ENCODE results near the gene GSTP1. TPM values are rescaled to one million over a fixed set of nuclear protein-coding genes. Genes with fewer than 3 reads are reported as not detected.

Gene GSTP1
- total and polyA plus RNA-seq, 4 donors = 632 to 2,206 (median 1,023) TPM

DNA sequence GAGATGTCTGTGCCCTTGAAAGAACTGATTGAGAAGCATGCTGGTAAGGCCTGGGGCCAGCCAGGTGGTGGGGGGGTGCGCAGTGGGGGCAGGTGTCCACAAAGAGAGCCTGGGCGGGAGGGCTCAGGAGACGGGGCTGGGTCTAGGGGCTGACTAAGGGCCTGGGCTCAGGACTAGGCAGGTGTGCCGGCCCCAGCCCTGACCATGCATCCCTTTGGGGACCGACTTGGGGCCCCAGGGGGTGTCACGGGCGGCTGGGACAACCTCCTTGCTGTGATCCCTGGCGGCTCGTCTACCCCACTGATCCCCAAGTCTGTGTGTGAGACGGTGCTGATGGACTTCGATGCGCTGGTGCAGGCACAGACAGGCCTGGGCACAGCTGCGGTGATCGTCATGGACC, 27.6 kb downstream of the GSTP1 start:
- no peak overlapping the region for H3K27ac ChIP-seq (ENCODE audit: low read depth in 1 of 2, low read length in 1 of 2)
- H3K27me3 ChIP-seq (ENCODE audit: control insufficient read depth in 3 of 3, insufficient read depth in 3 of 3, low read length in 2 of 3) = peaks cover 0 to 2% (median 0%) of the 10 kb centered on the region in 3 donors
- peaks cover 0 to 37% (median 5%) of the 10 kb centered on the region in 4 donors for H3K36me3 ChIP-seq (ENCODE audit: control insufficient read depth in 4 of 4, insufficient read depth in 4 of 4, low read length in 4 of 4)
- ATAC-seq (ENCODE audit: insufficient read depth, low FRiP score) = no peak
- no peak overlapping the region for H3K9ac ChIP-seq (ENCODE audit: insufficient read depth in 1 of 2, low read length in 2 of 2)
- 96 to 97% methylated on average over 14 of the region's 14 CpGs for WGBS, 2 donors
- H3K4me3 ChIP-seq = no peak overlapping the region
- DNase-seq = no peak
- no peaks in the 10 kb centered on the region for H3K9me3 ChIP-seq (ENCODE audit: control insufficient read depth in 4 of 4, insufficient read depth in 3 of 4, low read length in 3 of 4)
- TF ChIP-seq, protein P1, sequence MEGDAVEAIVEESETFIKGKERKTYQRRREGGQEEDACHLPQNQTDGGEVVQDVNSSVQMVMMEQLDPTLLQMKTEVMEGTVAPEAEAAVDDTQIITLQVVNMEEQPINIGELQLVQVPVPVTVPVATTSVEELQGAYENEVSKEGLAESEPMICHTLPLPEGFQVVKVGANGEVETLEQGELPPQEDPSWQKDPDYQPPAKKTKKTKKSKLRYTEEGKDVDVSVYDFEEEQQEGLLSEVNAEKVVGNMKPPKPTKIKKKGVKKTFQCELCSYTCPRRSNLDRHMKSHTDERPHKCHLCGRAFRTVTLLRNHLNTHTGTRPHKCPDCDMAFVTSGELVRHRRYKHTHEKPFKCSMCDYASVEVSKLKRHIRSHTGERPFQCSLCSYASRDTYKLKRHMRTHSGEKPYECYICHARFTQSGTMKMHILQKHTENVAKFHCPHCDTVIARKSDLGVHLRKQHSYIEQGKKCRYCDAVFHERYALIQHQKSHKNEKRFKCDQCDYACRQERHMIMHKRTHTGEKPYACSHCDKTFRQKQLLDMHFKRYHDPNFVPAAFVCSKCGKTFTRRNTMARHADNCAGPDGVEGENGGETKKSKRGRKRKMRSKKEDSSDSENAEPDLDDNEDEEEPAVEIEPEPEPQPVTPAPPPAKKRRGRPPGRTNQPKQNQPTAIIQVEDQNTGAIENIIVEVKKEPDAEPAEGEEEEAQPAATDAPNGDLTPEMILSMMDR (IDR thresholded peaks at IDR 0.05; ENCODE audit: control extremely low read depth, extremely low read depth) = no peak
- H3K4me1 ChIP-seq (ENCODE audit: control insufficient read depth in 5 of 5, insufficient read depth in 5 of 5, low read length in 5 of 5) = peaks cover 0 to 15% (median 4%) of the 10 kb centered on the region in 5 donors

DNA sequence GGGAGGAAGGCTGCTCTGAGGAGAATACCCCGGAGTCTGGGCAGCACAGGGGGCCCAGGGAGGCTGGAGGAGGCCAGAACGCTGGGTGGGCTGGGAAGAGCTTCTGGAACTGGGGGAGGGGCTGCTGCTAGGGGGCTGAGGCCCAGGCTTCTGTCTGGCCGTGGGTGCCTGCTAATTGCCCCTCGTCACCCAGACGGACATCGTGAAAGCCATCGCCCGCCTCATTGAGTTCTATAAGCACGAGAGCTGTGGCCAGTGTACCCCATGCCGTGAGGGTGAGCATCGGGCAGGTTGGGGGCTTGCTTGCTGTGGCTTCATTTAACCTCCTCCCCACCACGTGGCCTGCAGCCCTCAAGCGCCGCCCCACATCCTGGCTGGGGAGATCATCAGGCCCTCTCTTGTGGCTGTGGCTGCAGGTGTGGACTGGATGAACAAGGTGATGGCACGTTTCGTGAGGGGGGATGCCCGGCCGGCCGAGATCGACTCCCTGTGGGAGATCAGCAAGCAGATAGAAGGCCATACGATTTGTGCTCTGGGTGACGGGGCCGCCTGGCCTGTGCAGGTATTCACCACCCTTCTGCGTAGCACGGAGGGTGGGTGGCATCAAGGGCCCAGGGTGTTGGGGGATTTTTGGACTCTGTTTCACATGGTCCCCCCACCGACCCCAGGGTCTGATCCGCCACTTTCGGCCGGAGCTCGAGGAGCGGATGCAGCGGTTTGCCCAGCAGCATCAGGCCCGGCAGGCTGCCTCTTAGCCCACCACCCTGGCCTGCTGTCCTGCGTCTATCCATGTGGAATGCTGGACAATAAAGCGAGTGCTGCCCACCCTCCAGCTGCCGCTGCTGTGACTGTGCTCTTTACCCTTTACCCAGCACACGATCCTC, 28.3 kb downstream of the GSTP1 start:
- Histone ChIP-seq H3K36me3 (ENCODE audit: control insufficient read depth in 4 of 4, insufficient read depth in 4 of 4, low read length in 4 of 4) (peaks cover 0 to 37% (median 5%) of the 10 kb centered on the region in 4 donors), H3K4me1 (ENCODE audit: control insufficient read depth in 5 of 5, insufficient read depth in 5 of 5, low read length in 5 of 5) (peaks cover 0 to 14% (median 4%) of the 10 kb centered on the region in 5 donors), H3K27ac (ENCODE audit: low read depth in 1 of 2, low read length in 1 of 2) (no peak overlapping the region), H3K9me3 (ENCODE audit: control insufficient read depth in 4 of 4, insufficient read depth in 3 of 4, low read length in 3 of 4) (no peaks in the 10 kb centered on the region), H3K9ac (ENCODE audit: insufficient read depth in 1 of 2, low read length in 2 of 2) (no peak overlapping the region), H3K4me3 (no peak overlapping the region), H3K27me3 (ENCODE audit: control insufficient read depth in 3 of 3, insufficient read depth in 3 of 3, low read length in 2 of 3) (peaks cover 0 to 2% (median under 1%) of the 10 kb centered on the region in 3 donors)
- TF ChIP-seq, protein P1 (IDR thresholded peaks at IDR 0.05; ENCODE audit: control extremely low read depth, extremely low read depth) = no peak
- DNase-seq (no peak), ATAC-seq (ENCODE audit: insufficient read depth, low FRiP score) (no peak)
- 93 to 95% methylated on average over 37 of the region's 37 CpGs for WGBS, 2 donors

DNA sequence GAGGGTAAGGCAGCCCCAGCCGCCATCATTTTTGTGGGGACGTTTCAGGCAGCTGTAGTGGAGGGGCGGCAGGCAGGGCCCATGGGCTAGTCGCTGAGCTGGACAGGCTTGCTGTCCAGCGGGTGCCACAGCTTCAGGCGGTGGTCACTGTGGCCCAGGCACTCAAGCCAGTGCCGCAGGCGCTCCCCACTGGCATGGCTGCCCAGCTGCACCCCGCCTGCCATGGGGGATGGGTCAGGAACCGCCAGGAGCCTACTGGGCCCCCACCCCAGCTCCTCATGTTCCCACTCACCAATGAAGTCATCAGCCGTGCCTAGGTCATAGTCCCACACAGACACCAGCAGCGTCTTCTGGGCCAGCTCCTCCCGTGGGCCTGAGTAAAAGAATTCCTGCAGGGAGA, 29.1 kb downstream of the GSTP1 start:
- H3K4me3 ChIP-seq = no peak overlapping the region
- peaks cover 0 to 8% (median 0%) of the 10 kb centered on the region in 5 donors for H3K4me1 ChIP-seq (ENCODE audit: control insufficient read depth in 5 of 5, insufficient read depth in 5 of 5, low read length in 5 of 5)
- peaks cover 0 to 3% (median 2%) of the 10 kb centered on the region in 3 donors for H3K27me3 ChIP-seq (ENCODE audit: control insufficient read depth in 3 of 3, insufficient read depth in 3 of 3, low read length in 2 of 3)
- ATAC-seq (ENCODE audit: insufficient read depth, low FRiP score) (no peak), DNase-seq (no peak)
- WGBS, 2 donors = 93% methylated on average over 13 of the region's 13 CpGs
- H3K9me3 ChIP-seq (ENCODE audit: control insufficient read depth in 4 of 4, insufficient read depth in 3 of 4, low read length in 3 of 4) = no peaks in the 10 kb centered on the region
- TF ChIP-seq, protein P1 (IDR thresholded peaks at IDR 0.05; ENCODE audit: control extremely low read depth, extremely low read depth) = no peak
- no peak overlapping the region for H3K9ac ChIP-seq (ENCODE audit: insufficient read depth in 1 of 2, low read length in 2 of 2)
- peaks cover 0 to 37% (median 5%) of the 10 kb centered on the region in 4 donors for H3K36me3 ChIP-seq (ENCODE audit: control insufficient read depth in 4 of 4, insufficient read depth in 4 of 4, low read length in 4 of 4)
- no peak overlapping the region for H3K27ac ChIP-seq (ENCODE audit: low read depth in 1 of 2, low read length in 1 of 2)
